GM19324 (cell line): Measurements from ENCODE around the gene RAB42.
"Not testable (repeated sequence)": the region's sequence is repeated elsewhere in the genome, so short reads cannot be mapped to it uniquely, and the experiment has no call there.

Source experiments
- ATAC-seq: cut with Tn5 transposase; IDR thresholded peaks from one replicate; pipeline ENCODE4 v1.9.1; 2021; ENCODE audit warnings: mild to moderate bottlenecking, moderate library complexity; ENCODE audit not compliant: unreplicated experiment, low FRiP score

Gene RAB42

GRCh38 chr1:28582248-28582615 lies 9.8 kb upstream of the RAB42 start:
- no peak for ATAC-seq

- ATAC-seq = not testable (repeated sequence)
Measured at GRCh38 chr1:28586585-28587391, 5.3 kb upstream of the RAB42 start.

GRCh38 chr1:28592321-28593071 lies 431 bp downstream of the RAB42 start:
- ATAC-seq = peak; percentile 68

GRCh38 chr1:28593988-28594356 lies 1.9 kb downstream of the RAB42 start:
- ATAC-seq = not testable (repeated sequence)

GRCh38 chr1:28594686-28595411 lies 2.8 kb downstream of the RAB42 start:
- ATAC-seq = not testable (repeated sequence)

GRCh38 chr1:28595412-28596191 lies 3.5 kb downstream of the RAB42 start:
- no peak for ATAC-seq

- not testable (repeated sequence) for ATAC-seq
Measured at GRCh38 chr1:28596276-28596675, 4.2 kb downstream of the RAB42 start.

GRCh38 chr1:28601696-28602095 lies 9.6 kb downstream of the RAB42 start:
- ATAC-seq = no peak

GRCh38 chr1:28602536-28603439 lies 10.7 kb downstream of the RAB42 start:
- ATAC-seq = no peak

GRCh38 chr1:28604411-28604810 lies 12.3 kb downstream of the RAB42 start:
- ATAC-seq = no peak

- no peak for ATAC-seq
Measured at GRCh38 chr1:28604962-28605361, 12.9 kb downstream of the RAB42 start.

GRCh38 chr1:28606771-28607170 lies 14.7 kb downstream of the RAB42 start:
- ATAC-seq = no peak

- ATAC-seq = no peak
Measured at GRCh38 chr1:28613175-28613574, 21.1 kb downstream of the RAB42 start.

- ATAC-seq = no peak
Measured at GRCh38 chr1:28631713-28632112, 39.6 kb downstream of the RAB42 start.

GRCh38 chr1:28632560-28632959 lies 40.5 kb downstream of the RAB42 start:
- ATAC-seq = no peak

GRCh38 chr1:28640766-28641165 lies 48.7 kb downstream of the RAB42 start:
- no peak for ATAC-seq

GRCh38 chr1:28642056-28642846 lies 50.2 kb downstream of the RAB42 start:
- ATAC-seq = no peak

GRCh38 chr1:28642847-28643635 lies 51.0 kb downstream of the RAB42 start, which contains the start of gene TAF12:
Gene TAF12, minus strand, starts transcription at chr1:28643067. Its CDS starts 20,986 bp downstream, at chr1:28622081.
- peak; percentile 81 for ATAC-seq
